PFSK-1 (cell line): ENCODE results near the gene ADAT3.

Experiments used
- POLR2AphosphoS5 ChIP-seq: IDR thresholded peaks from 2 replicates; pipeline ENCODE4 v1.6.1; 2012; ENCODE audit warnings: low read depth, mild to moderate bottlenecking, control low read depth, low read length, moderate library complexity
- TAF1 ChIP-seq: IDR thresholded peaks from 2 replicates; pipeline ENCODE4 v1.6.1; 2012; ENCODE audit warnings: low read length, control low read depth, borderline replicate concordance; ENCODE audit not compliant: insufficient read depth

- TF ChIP-seq POLR2AphosphoS5, result no peak
- no peak for TF ChIP-seq TAF1
These were observed 720 bp downstream of the ADAT3 start for GRCh38 chr19:1905863-1906375.
